Left lung (tissue), 10 donors: Measurements from ENCODE around the gene DTL. TPM values are rescaled to one million over a fixed set of nuclear protein-coding genes. Genes with fewer than 3 reads are reported as not detected.

Experiments
- ATAC-seq: fragments of 200-7000 bp; cut with Tn5 transposase; one replicate; pipeline ENCODE4 v1.9.1; 2020; ENCODE audit warnings: moderate library complexity
- DNase-seq, 4 donors: peaks; one replicate each; pipeline ENCODE4 v3.0.0-alpha.2; 2013 to 2020
- H3K27ac ChIP-seq, 2 donors: fragments of 200-600 bp; sonication (generic) in 1 of 2; one replicate each; pipeline versions ENCODE4 v1.5.0 to v1.8.0; 2020 to 2021
- H3K27me3 ChIP-seq, 2 donors: fragments of 200-600 bp; sonication (generic) in 1 of 2; one replicate each; pipeline versions ENCODE4 v1.5.0 to v1.8.0; 2020 to 2021
- H3K36me3 ChIP-seq, 2 donors: fragments of 200-600 bp; sonication (generic) in 1 of 2; one replicate each; pipeline versions ENCODE4 v1.5.0 to v1.8.0; 2020 to 2021
- H3K4me1 ChIP-seq, 2 donors: fragments of 200-600 bp; one replicate each; pipeline ENCODE4 v1.8.0; 2021
- H3K4me3 ChIP-seq, 2 donors: fragments of 200-600 bp; sonication (generic) in 1 of 2; one replicate each; pipeline versions ENCODE4 v1.5.0 to v1.8.0; 2020 to 2021; ENCODE audit warnings: mild to moderate bottlenecking in 1 of 2
- H3K9me3 ChIP-seq, 2 donors: fragments of 200-600 bp; sonication (generic) in 1 of 2; one replicate each; pipeline versions ENCODE4 v1.5.0 to v1.8.0; 2020 to 2021
- CTCF ChIP-seq, 2 donors: fragments of 200-600 bp; sonication (generic) in 1 of 2; IDR thresholded peaks; one replicate each; pipeline versions ENCODE4 v1.5.0 to v1.8.0; 2021; ENCODE audit warnings: antibody characterized with exemption in 2 of 2
- intact Hi-C, 2 donors: fragments of 100-400 bp; cut with DNase I; formaldehyde crosslinking; loops; one replicate each; pipeline versions ENCODE4 v1.11.2 to v1.14.2; 2022
- polyA plus RNA-seq, 6 donors: library from polyadenylated mRNA; unstranded; fragments of 120-200 nt; gene quantifications; one replicate each; pipeline ENCODE4 v1.2.1, GENCODE V29; 2013; ENCODE audit not compliant: insufficient read length in 6 of 6
- total RNA-seq, 2 donors: library from RNA; stranded (reverse); fragmentation: NEBNext Ultra II Directional; extraction: Animal tissue kit (Norgen Biotek cat#: 25700); gene quantifications; one replicate each; pipeline ENCODE4 v1.2.1, GENCODE V29; 2021
- donor health status: DM: no; HTN: yes; CAD: no.
- donor health status: DM: no; HTN: no; CAD: no.

The DTL gene
- total and polyA plus RNA-seq, 8 donors, result 8.7 to 38.3 (median 28.2) TPM

- intact Hi-C loops, result no loop called here
- Histone ChIP-seq H3K4me3 (no peak overlapping the region), H3K9me3 (no peaks in the 10 kb centered on the region), H3K4me1 (peaks cover 0 to 13% of the 10 kb centered on the region in 2 donors), H3K36me3 (no peaks in the 10 kb centered on the region), H3K27ac (peak overlapping the region in 1 of 2 donors; percentile 37), H3K27me3 (no peaks in the 10 kb centered on the region)
- no peak for TF ChIP-seq CTCF (IDR thresholded peaks at IDR 0.05)
- ATAC-seq, result peak; percentile 76
- DNase-seq, result peak in 1 of 4 donors; percentile 40
Measured at GRCh38 chr1:212124690-212125582, 89.4 kb downstream of the DTL start.

- H3K4me1 ChIP-seq, result peaks cover 0 to 13% of the 10 kb centered on the region in 2 donors
Measured at GRCh38 chr1:212125654-212126053, 90.1 kb downstream of the DTL start.

GRCh38 chr1:212127221-212127620, 91.7 kb downstream of the DTL start:
- Histone ChIP-seq H3K9me3 (no peaks in the 10 kb centered on the region), H3K4me3 (no peak overlapping the region), H3K27me3 (no peaks in the 10 kb centered on the region), H3K4me1 (peaks cover 0 to 13% of the 10 kb centered on the region in 2 donors), H3K27ac (no peak overlapping the region), H3K36me3 (no peaks in the 10 kb centered on the region)
- no peak for DNase-seq
- intact Hi-C loops, result no loop called here
- TF ChIP-seq CTCF (IDR thresholded peaks at IDR 0.05), result no peak
- ATAC-seq, result no peak

More at GRCh38 chr1:212125654-212126053, 90.1 kb downstream of the DTL start:
- DNase-seq (no peak), ATAC-seq (no peak)
- TF ChIP-seq CTCF (IDR thresholded peaks at IDR 0.05), result no peak
- Histone ChIP-seq H3K27ac (no peak overlapping the region), H3K4me3 (no peak overlapping the region), H3K36me3 (no peaks in the 10 kb centered on the region), H3K9me3 (no peaks in the 10 kb centered on the region), H3K27me3 (no peaks in the 10 kb centered on the region)
- intact Hi-C loops, result no loop called here

GRCh38 chr1:212129781-212130180, 94.2 kb downstream of the DTL start:
- Histone ChIP-seq H3K27me3 (no peaks in the 10 kb centered on the region), H3K27ac (no peak overlapping the region), H3K9me3 (no peaks in the 10 kb centered on the region), H3K4me3 (no peak overlapping the region), H3K36me3 (no peaks in the 10 kb centered on the region), H3K4me1 (peaks cover 0 to 9% of the 10 kb centered on the region in 2 donors)
- DNase-seq, result no peak
- no peak for TF ChIP-seq CTCF (IDR thresholded peaks at IDR 0.05)
- no peak for ATAC-seq
- intact Hi-C loops, result no loop called here

GRCh38 chr1:212132025-212132424, 96.5 kb downstream of the DTL start:
- Histone ChIP-seq H3K9me3 (no peaks in the 10 kb centered on the region), H3K4me1 (no peaks in the 10 kb centered on the region), H3K27me3 (no peaks in the 10 kb centered on the region), H3K36me3 (no peaks in the 10 kb centered on the region), H3K4me3 (no peak overlapping the region), H3K27ac (no peak overlapping the region)
- intact Hi-C loops, result no loop called here
- DNase-seq (no peak), ATAC-seq (no peak)
- TF ChIP-seq CTCF (IDR thresholded peaks at IDR 0.05), result no peak
